Dendritic cell treated with granulocyte-macrophage colony-stimulating factor and Interleukin-4, amounts not matched to agents 40 ng/mL and 50 ng/mL, for 4 days (primary cell): ENCODE measurements around the gene KLF6.

Experiments
- H3K27ac Mint-ChIP-seq: one replicate; pipeline ENCODE4 v1.8.0; 2022; ENCODE audit warnings: mild to moderate bottlenecking, mixed read lengths
- H3K27me3 Mint-ChIP-seq: one replicate; pipeline ENCODE4 v1.8.0; 2022; ENCODE audit warnings: mild to moderate bottlenecking, mixed read lengths
- H3K36me3 Mint-ChIP-seq: one replicate; pipeline ENCODE4 v1.8.0; 2022; ENCODE audit warnings: low read depth, mixed read lengths
- H3K4me1 Mint-ChIP-seq: one replicate; pipeline ENCODE4 v1.8.0; 2022; ENCODE audit warnings: low read depth, mixed read lengths
- H3K4me3 Mint-ChIP-seq: one replicate; pipeline ENCODE4 v1.8.0; 2022; ENCODE audit warnings: mild to moderate bottlenecking, moderate library complexity, mixed read lengths
- H3K9me3 Mint-ChIP-seq: one replicate; pipeline ENCODE4 v1.8.0; 2022; ENCODE audit warnings: mixed read lengths
- intact Hi-C: fragments of 100-400 bp; cut with micrococcal nuclease; formaldehyde crosslinking; loops from one replicate; pipeline ENCODE4 v1.15.0; 2022

KLF6 gene

DNA sequence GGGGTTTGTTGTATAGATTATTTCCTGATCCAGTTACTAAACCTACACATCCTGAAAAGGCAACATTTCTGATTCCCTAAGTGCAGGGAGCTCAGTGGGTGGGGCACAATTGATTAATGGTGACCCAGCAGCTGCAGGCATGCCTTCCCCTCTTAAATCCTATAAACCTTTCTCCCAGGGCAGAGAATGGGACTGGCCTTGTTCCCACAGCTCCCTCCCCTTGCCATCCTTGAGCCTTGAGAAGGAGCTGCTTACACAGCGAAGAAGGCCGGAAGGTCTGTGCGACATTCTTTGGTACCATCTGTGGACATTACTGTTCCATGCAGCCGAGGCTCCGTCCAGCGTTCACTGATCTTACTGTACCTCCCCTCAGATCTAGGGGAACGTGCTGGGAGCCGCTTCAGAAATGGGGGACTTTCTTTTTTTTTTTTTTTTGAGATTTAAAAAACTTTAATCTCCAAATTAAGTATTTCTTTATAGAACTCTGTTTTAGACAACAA is 14.3 kb downstream of the KLF6 start:
- intact Hi-C loops: no loop called here
- H3K36me3 Mint-ChIP-seq: peaks cover 18% of the 10 kb centered on the region
- H3K4me3 Mint-ChIP-seq: no peak overlapping the region
- no peaks in the 10 kb centered on the region for H3K27me3 Mint-ChIP-seq
- no peak overlapping the region for H3K27ac Mint-ChIP-seq
- H3K9me3 Mint-ChIP-seq: no peaks in the 10 kb centered on the region
- peaks cover 56% of the 10 kb centered on the region for H3K4me1 Mint-ChIP-seq

DNA sequence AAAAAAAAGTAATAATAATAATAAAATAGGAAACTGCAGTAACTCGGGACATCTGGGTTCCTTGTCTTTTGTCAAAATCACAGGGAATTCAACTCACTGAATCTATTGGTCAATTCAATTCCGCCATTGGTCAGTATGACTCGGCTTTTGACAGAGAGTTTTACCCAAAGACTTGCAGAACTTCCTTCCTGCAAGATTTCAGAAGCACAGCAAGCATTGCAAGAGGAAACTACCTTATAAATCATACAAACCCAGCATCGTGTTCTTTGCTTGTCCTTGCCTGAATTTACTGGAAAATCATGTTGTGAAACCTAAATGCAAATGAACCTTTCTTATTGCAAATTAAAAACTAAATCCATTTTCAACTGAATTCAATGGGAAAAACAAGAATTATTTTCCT is 15.5 kb downstream of the KLF6 start:
- no peak overlapping the region for H3K4me3 Mint-ChIP-seq
- H3K9me3 Mint-ChIP-seq: no peaks in the 10 kb centered on the region
- H3K27me3 Mint-ChIP-seq: no peaks in the 10 kb centered on the region
- intact Hi-C loops: loop anchor here (10.0 kb wide), 1 partner anchor 185 kb away; no protein-coding TSS in a partner anchor
- peaks cover 8% of the 10 kb centered on the region for H3K36me3 Mint-ChIP-seq
- H3K27ac Mint-ChIP-seq: peak overlapping the region; percentile 76
- H3K4me1 Mint-ChIP-seq: peaks cover 61% of the 10 kb centered on the region

DNA sequence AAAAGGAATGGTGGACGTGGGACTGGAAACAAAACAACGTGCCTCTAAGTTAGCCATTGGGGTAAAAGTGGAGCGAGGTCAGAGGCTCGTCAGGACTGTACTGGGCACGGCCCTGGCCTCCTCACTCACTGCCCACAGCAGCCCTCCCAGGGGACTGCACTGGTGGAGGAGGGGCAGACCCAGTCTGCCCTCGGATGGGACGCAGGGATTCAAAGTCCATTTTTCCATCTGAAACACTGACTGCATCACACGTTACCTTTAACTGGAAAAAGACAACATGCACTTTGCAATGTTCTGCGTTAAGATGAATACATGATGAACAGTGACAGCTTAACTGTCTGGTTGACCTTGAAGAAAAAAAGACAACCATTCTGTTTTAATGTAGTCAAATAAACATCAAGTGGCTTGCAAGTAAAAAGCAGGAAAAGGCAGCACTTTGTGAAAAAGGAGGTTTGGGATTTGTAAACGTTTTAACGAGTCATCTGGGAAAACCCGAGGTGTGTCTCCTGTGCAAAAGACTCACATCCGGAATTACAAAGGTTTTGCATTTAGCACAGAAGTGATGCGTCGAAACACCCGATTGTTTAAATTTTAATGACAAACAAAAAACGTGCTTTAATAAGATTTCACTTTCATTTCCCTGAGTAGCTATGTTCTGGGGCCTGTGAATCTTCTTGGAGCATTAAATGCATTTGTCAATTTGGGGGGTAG is 18.8 kb downstream of the KLF6 start:
- no peaks in the 10 kb centered on the region for H3K36me3 Mint-ChIP-seq
- H3K4me1 Mint-ChIP-seq: peaks cover 87% of the 10 kb centered on the region
- peak overlapping the region; percentile 63 for H3K27ac Mint-ChIP-seq
- H3K27me3 Mint-ChIP-seq: no peaks in the 10 kb centered on the region
- intact Hi-C loops: loop anchor here (10.0 kb wide), 1 partner anchor 181 kb away; no protein-coding TSS in a partner anchor
- H3K4me3 Mint-ChIP-seq: no peak overlapping the region
- no peaks in the 10 kb centered on the region for H3K9me3 Mint-ChIP-seq

DNA sequence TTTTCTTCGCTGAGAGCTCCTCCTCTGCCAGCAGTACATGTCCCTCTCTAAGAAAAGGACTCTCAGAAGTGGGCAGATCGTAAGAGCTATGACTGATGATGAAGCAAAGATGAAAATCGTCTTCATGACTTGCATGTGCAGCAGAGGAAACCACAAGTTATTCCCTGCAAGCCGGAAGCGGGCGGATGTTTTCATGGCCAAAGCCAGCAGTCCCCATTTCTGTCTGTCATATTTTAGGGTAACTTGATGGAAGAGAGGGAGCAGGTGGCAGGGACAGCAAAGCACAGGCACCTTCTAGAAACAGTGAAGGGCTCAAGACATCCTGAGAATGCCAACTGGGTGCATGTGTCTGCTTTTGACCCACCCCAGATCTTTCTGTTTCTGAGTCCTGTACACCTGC is 19.9 kb downstream of the KLF6 start:
- no peaks in the 10 kb centered on the region for H3K27me3 Mint-ChIP-seq

DNA sequence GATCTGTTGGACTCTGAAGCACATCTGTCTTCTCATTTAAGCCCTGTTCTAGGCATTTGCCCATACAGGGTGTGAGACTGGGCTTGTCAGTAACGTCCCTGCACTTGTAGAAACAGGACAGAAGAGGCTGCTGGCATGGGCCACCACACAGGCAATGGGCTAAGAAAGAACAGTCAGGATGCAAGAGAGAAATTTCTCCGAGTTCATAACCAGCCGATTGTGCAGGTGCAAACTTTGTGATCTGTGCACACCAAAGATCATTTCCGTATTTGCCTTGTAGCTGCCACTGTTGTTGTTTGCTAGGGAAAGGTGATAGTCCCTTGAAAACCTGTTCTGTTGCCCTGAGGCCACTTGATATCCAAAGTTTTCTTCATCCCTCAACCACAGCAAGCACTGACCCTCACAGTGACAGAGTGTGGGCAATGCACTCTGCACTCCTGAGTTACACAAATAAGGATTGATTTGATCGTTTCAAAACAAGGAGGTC is 20.3 kb downstream of the KLF6 start:
- no peak overlapping the region for H3K4me3 Mint-ChIP-seq
- H3K27ac Mint-ChIP-seq: peak overlapping the region; percentile 63
- H3K36me3 Mint-ChIP-seq: no peaks in the 10 kb centered on the region
- no peaks in the 10 kb centered on the region for H3K27me3 Mint-ChIP-seq
- peaks cover 90% of the 10 kb centered on the region for H3K4me1 Mint-ChIP-seq
- peaks cover 8% of the 10 kb centered on the region for H3K9me3 Mint-ChIP-seq
- intact Hi-C loops: loop anchor here (5.0 to 10.0 kb wide), 2 partner anchors 180 to 297 kb away; no protein-coding TSS in a partner anchor

More for the DNA sequence above, 19.9 kb downstream of the KLF6 start:
- intact Hi-C loops: loop anchor here (10.0 kb wide), 1 partner anchor 180 kb away; no protein-coding TSS in a partner anchor
- no peak overlapping the region for H3K4me3 Mint-ChIP-seq
- H3K9me3 Mint-ChIP-seq: peaks cover 8% of the 10 kb centered on the region
- peaks cover 90% of the 10 kb centered on the region for H3K4me1 Mint-ChIP-seq
- H3K36me3 Mint-ChIP-seq: no peaks in the 10 kb centered on the region
- peak overlapping the region; percentile 63 for H3K27ac Mint-ChIP-seq

DNA sequence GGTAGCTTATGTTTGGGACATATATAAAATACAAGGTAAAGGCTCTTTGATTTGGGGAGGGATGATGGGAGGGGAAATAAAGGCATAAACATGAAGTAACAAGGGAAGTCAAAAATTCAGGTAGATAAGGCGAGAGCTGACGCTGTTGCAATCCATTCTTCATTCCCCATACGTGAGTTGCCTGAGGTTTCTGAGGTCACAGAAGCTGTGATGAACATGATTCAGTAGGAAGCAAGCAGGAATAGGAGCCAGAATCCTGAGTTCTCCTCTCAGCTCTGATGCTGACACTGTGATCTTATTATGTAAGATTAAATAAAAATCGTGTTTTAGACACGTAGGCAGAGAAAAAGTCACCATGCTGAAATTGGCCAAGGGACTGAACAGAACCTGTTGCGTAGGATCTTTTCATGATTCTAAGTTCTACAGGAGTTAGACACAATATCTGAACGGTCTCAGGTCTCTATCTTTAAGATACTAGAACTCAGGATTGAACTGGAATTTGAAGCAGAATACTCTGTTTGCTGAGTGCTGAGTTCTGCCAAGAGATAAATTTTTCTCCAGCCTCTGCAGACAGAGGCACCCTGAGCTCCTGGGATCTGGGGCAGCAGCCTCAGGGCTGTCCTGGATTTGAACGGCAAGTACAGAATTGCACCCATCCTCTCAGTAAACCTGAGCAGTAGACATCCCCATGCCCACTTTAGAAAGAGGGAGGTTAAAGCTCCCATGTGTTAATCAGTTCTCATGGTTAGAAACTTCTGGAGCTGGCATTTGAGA is 21.0 kb downstream of the KLF6 start:
- peaks cover 8% of the 10 kb centered on the region for H3K9me3 Mint-ChIP-seq
- H3K27me3 Mint-ChIP-seq: no peaks in the 10 kb centered on the region
- H3K4me3 Mint-ChIP-seq: no peak overlapping the region
- H3K4me1 Mint-ChIP-seq: peaks cover 91% of the 10 kb centered on the region
- intact Hi-C loops: loop anchor here (5.0 to 10.0 kb wide), 2 partner anchors 179 to 297 kb away; no protein-coding TSS in a partner anchor
- no peaks in the 10 kb centered on the region for H3K36me3 Mint-ChIP-seq
- peak overlapping the region; percentile 63 for H3K27ac Mint-ChIP-seq

DNA sequence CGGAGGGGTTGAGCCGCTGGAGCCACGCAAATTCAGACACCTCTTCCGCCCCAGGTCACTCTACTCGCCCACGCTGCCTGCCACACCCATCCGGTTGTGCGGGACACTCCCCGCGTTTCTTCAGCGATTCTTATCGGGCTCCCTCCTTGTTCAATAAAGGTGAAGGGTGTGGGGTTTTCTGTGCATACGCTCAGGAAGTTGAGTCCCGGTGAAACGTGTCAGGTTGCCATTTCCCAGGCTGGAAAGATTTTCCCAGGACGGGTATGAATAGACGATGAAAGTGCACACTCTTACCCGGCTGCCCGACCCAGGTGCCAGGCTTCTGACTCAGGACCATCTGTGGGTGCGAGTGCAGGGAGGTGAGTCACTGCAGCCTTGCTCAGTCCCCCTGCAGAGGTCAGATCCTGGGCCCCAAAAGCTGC is 22.0 kb downstream of the KLF6 start:
- Mint-ChIP-seq H3K4me3 (no peak overlapping the region), H3K27me3 (no peaks in the 10 kb centered on the region), H3K36me3 (no peaks in the 10 kb centered on the region), H3K4me1 (peaks cover 84% of the 10 kb centered on the region), H3K27ac (peak overlapping the region; percentile 93), H3K9me3 (peaks cover 8% of the 10 kb centered on the region)
- intact Hi-C loops: loop anchor here (5.0 to 10.0 kb wide), 2 partner anchors 178 to 296 kb away; no protein-coding TSS in a partner anchor

DNA sequence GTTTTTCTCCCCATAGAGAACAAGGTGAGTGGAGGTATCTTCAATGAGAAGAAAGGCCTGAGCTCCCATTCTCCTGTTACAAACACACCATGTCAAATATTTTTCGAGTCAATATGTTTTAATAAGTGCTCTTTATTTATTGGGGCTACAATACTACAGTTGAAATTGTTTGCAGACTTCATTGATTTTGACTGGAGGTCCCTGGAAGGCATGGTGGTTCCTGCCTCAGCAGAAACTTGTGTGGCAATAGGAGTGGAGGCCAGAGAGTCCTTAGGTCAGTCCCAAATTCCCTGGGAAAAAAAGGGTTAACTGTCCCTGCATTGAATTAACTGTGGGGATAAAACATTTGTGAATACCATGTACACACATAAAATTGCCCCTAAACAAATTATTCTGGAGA is 22.7 kb downstream of the KLF6 start:
- intact Hi-C loops: loop anchor here (5.0 to 10.0 kb wide), 2 partner anchors 178 to 295 kb away; no protein-coding TSS in a partner anchor

DNA sequence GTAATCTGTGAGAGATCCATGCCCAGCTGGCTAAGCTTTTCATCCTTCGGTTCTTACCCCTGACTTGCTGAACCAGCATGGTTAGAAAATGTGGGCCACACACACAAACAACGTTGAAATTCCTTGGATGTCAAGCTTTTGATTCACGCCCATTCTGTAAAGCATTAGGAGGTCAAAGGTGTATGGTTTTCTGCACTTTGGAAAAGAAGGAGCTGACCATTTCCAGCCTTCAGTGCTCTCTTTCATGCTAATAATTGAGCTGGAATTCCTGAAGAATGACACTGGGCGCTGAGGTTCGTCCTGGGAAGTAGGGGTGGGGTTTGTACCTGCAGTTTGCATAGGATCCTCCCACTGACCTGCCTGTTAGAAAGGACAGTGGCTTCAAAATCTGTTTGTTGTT is 23.1 kb downstream of the KLF6 start:
- peaks cover 89% of the 10 kb centered on the region for H3K4me1 Mint-ChIP-seq
- H3K27ac Mint-ChIP-seq: peak overlapping the region; percentile 93
- H3K36me3 Mint-ChIP-seq: no peaks in the 10 kb centered on the region
- peaks cover 8% of the 10 kb centered on the region for H3K9me3 Mint-ChIP-seq
- H3K27me3 Mint-ChIP-seq: no peaks in the 10 kb centered on the region
- no peak overlapping the region for H3K4me3 Mint-ChIP-seq
- intact Hi-C loops: loop anchor here (5.0 to 10.0 kb wide), 2 partner anchors 177 to 295 kb away; no protein-coding TSS in a partner anchor

More for the DNA sequence above, 22.7 kb downstream of the KLF6 start:
- Mint-ChIP-seq H3K27me3 (no peaks in the 10 kb centered on the region), H3K9me3 (peaks cover 8% of the 10 kb centered on the region), H3K36me3 (no peaks in the 10 kb centered on the region), H3K4me3 (no peak overlapping the region), H3K4me1 (peaks cover 90% of the 10 kb centered on the region), H3K27ac (peak overlapping the region; percentile 93)

DNA sequence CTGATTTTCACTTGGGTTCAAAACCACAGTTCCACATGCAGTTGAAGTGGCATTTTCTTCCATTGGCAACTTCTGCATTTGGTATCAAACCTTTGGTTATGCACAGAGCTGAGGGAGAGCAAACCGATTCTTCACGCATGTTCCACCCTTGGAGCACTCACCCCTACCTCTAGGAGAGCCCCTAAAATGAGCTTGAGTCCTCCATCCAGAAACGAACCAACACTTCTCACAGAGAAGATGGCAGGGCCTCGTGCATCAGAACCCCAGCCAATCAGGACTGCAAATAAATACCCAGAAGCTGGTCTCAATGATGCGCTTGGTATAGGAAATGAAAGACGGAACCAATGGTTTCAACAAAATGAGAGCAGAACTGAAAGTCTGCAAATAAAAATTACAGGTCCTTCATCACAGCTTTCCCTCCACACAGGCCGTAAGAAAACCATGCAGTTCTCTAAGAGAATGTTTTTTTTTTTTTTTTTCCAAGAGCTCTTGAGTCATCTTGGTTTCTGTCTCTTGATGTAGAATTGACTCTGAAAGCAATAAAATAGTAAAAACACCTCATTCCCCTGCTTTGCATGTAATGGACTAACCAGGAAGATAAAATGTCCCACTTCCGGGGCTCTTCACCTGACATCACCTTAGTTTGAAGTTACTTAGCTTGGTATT is 23.9 kb downstream of the KLF6 start:
- Mint-ChIP-seq H3K4me3 (peak overlapping the region; percentile 63), H3K27ac (peak overlapping the region; percentile 93), H3K4me1 (peaks cover 87% of the 10 kb centered on the region), H3K27me3 (no peaks in the 10 kb centered on the region), H3K36me3 (no peaks in the 10 kb centered on the region), H3K9me3 (peaks cover 8% of the 10 kb centered on the region)
- intact Hi-C loops: loop anchor here (5.0 to 10.0 kb wide), 2 partner anchors 176 to 294 kb away; no protein-coding TSS in a partner anchor

DNA sequence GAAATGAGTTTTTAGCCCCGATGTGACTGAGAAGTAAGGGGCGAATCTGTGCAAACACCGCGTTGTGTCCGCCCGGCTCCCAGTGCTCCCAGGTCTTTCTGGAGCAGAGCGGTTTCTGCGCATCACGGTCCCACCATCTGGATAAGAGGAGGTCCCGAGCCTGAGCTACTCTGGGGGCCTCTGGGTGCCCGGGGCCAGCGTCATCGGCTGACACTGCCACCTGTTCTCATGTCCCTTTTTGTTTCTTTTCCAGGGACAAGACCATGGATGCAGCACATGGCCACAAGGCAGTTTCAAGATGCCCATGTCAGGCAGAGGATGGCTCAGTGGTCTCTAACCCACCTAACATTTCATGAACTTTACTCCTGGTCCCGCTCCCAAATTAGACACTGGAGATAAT is 24.9 kb downstream of the KLF6 start:
- Mint-ChIP-seq H3K36me3 (no peaks in the 10 kb centered on the region), H3K27me3 (no peaks in the 10 kb centered on the region), H3K9me3 (peaks cover 8% of the 10 kb centered on the region), H3K4me3 (no peak overlapping the region), H3K27ac (peak overlapping the region; percentile 93), H3K4me1 (peaks cover 87% of the 10 kb centered on the region)
- intact Hi-C loops: loop anchor here (5.0 to 10.0 kb wide), 2 partner anchors 175 to 293 kb away; no protein-coding TSS in a partner anchor

DNA sequence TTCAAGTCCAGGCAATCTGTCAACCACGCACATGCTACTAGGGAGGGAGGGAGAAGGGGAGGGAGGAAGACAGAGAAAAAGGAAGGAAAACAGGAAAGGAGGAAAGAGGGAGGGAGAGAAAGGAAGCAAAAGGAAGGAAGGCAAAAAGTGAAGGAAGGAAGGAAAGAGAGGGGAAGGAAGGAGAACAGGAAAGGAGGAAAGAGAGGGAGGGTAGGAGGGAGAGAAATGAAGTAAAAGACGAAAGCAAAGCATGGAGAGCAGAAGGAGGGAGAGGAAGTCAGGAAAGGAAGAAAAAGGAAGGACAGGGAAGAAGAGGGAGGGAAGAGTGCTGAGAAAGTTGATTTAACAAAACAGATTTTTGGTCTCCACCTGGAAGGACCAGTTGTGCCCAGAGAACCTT is 25.6 kb downstream of the KLF6 start:
- no peak overlapping the region for H3K4me3 Mint-ChIP-seq
- no peaks in the 10 kb centered on the region for H3K27me3 Mint-ChIP-seq
- no peaks in the 10 kb centered on the region for H3K36me3 Mint-ChIP-seq
- H3K27ac Mint-ChIP-seq: peak overlapping the region; percentile 93
- peaks cover 8% of the 10 kb centered on the region for H3K9me3 Mint-ChIP-seq
- H3K4me1 Mint-ChIP-seq: peaks cover 85% of the 10 kb centered on the region
- intact Hi-C loops: no loop called here

DNA sequence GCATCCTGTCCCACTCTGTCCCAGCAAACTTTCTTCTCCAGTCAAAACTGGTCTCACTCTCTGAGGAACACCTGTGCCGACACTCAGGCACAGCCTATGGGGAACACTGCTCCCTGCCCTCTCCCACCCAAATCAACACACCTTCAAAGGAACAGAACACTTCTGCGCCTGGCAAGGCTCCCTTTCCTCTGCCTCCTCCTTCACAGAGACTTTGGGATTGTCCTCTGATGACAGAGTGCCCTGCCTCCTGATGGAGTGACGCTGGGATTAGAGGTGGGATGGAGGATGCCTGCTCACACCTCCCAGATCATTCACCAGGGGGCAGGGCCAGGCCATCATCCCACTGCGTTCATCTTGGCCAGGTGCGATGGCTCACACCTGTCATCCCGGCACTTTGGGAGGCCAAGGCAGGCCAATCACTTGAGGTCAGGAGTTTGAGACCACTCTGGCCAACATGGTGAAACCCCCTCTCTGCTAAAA is 26.5 kb downstream of the KLF6 start:
- H3K4me1 Mint-ChIP-seq: peaks cover 77% of the 10 kb centered on the region
- no peaks in the 10 kb centered on the region for H3K27me3 Mint-ChIP-seq
- H3K36me3 Mint-ChIP-seq: no peaks in the 10 kb centered on the region
- H3K9me3 Mint-ChIP-seq: peaks cover 8% of the 10 kb centered on the region
- intact Hi-C loops: no loop called here
- no peak overlapping the region for H3K4me3 Mint-ChIP-seq
- peak overlapping the region; percentile 93 for H3K27ac Mint-ChIP-seq
